IMR-90 (cell line): ENCODE results near the gene TRMO.

Experiments
- CTCF ChIP-seq: conservative IDR thresholded peaks from 2 replicates; pipeline ENCODE4 v1.5.1; 2012; ENCODE audit warnings: mild to moderate bottlenecking, low read depth, low read length, improper control_type of control experiment
- MAFK ChIP-seq: IDR thresholded peaks from 2 replicates; pipeline ENCODE4 v1.6.1; 2012; ENCODE audit warnings: low read depth, low read length, improper control_type of control experiment
- MAZ ChIP-seq: IDR thresholded peaks from 2 replicates; pipeline ENCODE4 v1.6.1; 2012; ENCODE audit warnings: low read depth, mild to moderate bottlenecking, low read length, improper control_type of control experiment, moderate library complexity, borderline replicate concordance
- MXI1 ChIP-seq: IDR thresholded peaks from 2 replicates; pipeline ENCODE4 v1.6.1; 2012; ENCODE audit warnings: low read depth, mild to moderate bottlenecking, low read length, moderate library complexity, borderline replicate concordance
- POLR2A ChIP-seq: IDR thresholded peaks from 2 replicates; pipeline ENCODE4 v1.6.1; 2012; ENCODE audit warnings: mild to moderate bottlenecking, low read depth, low read length
- RAD21 ChIP-seq: IDR thresholded peaks from 2 replicates; pipeline ENCODE4 v1.6.1; 2012; ENCODE audit warnings: low read length, improper control_type of control experiment
- RCOR1 ChIP-seq: IDR thresholded peaks from 2 replicates; pipeline ENCODE4 v1.6.1; 2012; ENCODE audit warnings: mild to moderate bottlenecking, low read length, improper control_type of control experiment; ENCODE audit not compliant: insufficient replicate concordance
- SMC3 ChIP-seq: fragments of 150-350 bp; IDR thresholded peaks from 2 replicates; pipeline ENCODE4 v1.6.1; 2016; ENCODE audit warnings: low read depth, mild to moderate bottlenecking, antibody characterized with exemption, low read length, moderate library complexity
- USF2 ChIP-seq: fragments of 150-350 bp; IDR thresholded peaks from 2 replicates; pipeline ENCODE4 v1.6.1; 2017; ENCODE audit warnings: mild to moderate bottlenecking, antibody characterized with exemption, low read length, low read depth

- TF ChIP-seq POLR2A (no peak), CTCF (no peak), MXI1 (no peak), RCOR1 (no peak), RAD21 (no peak), SMC3 (no peak), MAFK (no peak), USF2 (no peak), MAZ (no peak)
These were observed 21.1 kb upstream of the TRMO start for GRCh38 chr9:97943308-97943855.
